GM10847 (cell line): ENCODE data around the gene FADS2.

Experiments
- POLR2A ChIP-seq: IDR thresholded peaks from 2 replicates; pipeline ENCODE4 v1.6.1; 2011; ENCODE audit not compliant: insufficient read length; ENCODE audit errors: extremely low read depth

Gene FADS2

DNA sequence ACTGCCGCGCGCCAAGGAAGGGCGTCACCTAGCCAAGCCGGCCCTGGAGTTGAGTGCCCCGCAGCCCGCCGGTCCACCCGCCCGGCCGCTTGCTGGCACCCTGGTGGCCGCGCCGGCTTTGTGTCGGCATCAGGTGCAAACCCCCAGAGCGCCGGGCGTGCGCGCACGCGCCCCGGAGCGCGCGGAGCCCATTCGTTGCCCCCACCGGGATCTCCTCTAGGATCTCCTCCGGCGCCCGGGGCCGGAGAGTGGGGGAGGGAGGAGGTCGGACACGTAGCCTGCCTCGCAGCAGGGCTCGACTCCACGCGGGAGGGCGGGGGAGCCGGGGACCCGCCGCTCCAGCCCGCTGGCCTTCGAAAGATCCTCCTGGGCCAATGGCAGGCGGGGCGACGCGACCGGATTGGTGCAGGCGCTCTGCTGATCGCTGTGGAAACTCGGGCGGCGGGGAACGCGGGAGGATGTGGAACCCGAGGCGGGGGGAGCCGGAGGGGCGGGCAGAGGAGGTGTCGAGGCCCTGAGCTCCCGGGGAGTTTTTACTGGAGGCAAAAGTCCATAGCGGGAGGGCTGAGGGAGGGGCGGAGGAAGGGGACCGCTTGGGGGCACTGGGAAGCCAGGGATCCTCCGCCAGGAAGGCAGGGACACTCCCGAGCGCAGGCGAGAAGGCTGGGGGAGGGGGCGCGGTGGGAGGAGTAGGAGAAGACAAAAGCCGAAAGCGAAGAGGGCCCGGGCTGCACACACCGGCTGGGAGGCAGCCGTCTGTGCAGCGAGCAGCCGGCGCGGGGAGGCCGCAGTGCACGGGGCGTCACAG, at the start of gene FADS2:
Gene FADS2, plus strand, starts transcription at position 730 of the 808 bp plus-strand sequence. CDS start 91 bp downstream, outside the sequence.
- TF ChIP-seq POLR2A: peak; percentile 92

DNA sequence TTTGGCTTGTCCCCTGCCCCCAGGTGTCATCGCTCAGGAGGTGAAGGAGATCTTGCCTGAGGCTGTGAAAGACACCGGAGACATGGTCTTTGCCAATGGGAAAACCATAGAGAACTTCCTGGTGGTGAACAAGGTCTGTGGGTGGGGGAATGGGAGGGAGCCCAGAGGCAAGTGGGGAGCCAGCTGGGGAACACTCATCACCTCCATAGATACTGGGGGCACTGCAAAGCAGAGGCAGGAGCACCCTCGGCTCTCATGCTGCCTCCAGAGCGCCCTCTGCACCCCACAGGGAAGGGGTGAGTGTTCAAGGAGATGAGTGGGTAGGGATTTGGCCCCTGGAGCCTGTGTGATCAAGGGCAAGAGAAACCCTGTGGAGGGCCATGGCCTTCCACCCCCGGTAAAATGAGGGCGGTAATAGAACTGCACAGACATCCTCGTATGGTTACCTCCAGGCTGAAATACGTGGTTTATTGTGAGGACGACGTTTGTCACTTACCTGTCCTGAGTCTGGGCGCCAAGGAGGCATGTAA, 49.7 kb upstream of the FADS2 start:
- TF ChIP-seq POLR2A: no peak

DNA sequence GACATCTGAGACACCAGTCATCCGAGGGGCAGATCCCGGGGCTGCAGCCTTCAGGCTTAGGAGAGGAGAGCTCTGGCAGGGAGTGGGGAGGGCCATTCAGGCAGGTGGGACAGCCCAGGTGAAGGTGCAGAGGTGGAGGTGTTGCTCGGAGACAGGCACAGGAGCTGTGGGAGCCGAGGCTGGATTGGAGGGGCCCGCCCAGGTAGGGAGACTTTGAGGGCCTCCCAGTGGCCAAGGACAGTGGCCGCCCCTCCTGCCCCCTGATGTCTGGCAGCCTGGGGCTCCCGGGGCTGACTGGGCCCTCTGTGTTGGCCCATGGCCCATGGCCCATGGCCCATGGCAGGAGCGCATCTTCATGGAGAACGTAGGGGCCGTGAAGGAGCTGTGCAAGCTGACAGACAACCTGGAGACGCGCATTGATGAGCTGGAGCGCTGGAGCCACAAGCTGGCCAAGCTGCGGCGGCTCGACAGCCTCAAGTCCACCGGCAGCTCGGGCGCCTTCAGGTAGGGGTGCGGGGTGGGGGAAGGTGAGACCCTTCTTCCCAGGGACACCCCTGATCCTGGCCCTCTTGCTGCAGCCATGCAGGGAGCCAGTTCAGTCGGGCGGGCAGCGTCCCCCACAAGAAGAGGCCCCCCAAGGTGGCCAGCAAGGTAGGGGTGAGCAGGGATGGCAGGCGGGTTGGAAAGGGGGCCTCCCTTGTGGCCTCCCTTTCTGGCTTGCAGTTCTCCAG, 49.0 kb upstream of the FADS2 start:
- TF ChIP-seq POLR2A: no peak

DNA sequence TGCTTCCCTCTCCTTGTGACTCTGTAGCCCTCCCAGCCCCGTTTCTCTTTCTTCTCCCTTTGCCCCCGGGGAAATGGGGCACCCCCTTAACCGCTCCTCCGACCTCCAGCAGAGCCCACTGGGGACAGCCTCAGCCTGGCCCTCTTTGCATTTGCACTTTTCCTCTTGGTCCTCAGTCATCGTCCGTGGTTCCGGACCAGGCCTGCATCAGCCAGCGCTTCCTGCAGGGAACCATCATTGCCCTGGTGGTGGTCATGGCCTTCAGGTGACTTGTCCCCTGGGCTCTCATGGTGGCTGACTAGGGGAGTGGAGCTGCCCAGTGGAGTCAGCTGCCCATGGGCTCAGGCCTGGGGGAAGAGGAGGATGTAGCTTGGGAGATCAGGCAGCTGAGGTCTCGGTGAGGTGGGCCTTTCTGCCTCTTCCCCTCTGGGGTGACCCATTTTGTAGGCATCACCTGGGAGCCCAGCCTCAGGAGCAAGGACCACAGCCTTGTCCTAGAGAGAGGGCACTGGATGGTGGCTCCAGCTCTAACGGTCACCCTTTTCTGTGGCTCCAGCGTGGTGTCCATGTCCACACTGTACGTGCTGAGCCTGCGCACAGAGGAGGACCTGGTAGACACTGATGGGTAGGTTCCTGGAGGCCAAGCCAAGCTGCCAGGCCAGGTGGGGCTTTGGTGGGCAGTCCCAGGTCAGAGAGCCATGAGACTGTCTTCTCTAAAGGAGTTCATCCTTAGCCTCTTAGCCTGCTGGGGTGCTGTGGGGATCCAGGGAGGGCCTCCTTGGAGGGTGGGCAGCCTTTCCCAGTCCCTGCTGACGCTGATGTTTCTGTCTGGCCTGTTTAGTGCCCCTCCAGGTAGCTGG, 48.2 kb upstream of the FADS2 start:
- no peak for TF ChIP-seq POLR2A

DNA sequence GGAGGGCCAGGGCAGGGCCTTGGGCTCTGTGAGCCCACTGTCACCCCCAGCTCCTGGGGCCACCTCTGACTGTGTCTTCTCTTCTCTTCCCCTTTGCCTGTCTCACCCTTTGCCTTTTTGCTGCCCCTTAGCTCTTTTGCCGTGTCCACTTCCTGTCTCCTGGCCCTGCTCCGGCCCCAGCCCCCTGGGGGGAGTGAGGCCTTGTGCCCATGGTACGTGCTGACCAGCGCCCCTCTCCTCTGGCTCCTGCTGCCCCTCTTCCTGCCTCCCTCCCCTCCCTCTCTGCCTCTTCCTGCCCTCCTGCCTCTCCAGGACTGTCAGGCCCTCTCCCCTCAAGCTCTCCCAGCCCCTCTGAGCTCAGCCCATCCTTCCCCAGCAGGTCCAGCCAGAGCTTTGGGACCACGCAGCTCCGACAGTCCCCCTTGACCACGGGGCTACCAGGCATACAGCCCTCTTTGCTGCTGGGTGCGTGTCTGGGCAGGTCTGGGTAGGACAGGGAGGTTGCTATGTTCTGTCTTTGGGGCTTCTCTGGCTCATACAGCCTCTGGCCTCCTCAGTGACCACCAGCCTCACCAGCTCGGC, 47.4 kb upstream of the FADS2 start:
- TF ChIP-seq POLR2A: no peak

DNA sequence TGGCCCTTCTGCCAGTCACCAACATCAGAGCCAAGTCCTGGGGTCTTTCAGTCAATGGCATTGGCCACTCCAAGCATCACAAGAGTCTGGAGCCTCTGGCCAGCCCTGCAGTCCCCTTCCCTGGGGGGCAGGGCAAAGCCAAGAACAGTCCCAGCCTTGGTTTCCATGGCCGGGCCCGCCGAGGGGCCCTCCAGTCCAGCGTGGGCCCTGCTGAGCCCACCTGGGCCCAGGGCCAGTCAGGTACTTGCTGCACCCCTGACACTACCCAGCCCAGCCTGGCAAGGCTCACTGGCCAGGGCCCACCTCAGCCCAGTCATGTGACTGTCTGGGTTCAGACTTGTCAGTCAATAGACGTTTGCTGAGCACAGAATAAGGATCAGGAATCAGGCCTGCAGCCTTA, 46.5 kb upstream of the FADS2 start:
- no peak for TF ChIP-seq POLR2A

DNA sequence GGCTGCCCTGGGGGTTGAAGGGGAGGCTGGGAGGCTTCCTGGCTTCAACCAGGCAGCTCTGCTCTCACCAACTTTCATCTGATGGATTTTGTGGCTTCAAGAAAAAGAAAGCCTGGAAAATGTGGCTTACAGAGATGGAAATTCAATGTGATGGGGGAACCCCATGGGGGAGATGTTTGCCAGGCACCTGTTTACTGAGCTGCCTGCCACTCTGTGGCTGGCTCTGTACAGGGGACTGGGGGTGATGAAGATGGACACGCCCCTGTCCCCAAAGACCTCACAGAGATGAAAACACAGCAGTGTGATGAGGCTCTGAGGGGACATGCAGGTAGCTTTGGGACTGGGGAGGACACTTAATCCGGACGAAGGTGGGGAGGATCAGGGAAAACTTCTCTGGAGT, 45.8 kb upstream of the FADS2 start:
- TF ChIP-seq POLR2A: no peak

DNA sequence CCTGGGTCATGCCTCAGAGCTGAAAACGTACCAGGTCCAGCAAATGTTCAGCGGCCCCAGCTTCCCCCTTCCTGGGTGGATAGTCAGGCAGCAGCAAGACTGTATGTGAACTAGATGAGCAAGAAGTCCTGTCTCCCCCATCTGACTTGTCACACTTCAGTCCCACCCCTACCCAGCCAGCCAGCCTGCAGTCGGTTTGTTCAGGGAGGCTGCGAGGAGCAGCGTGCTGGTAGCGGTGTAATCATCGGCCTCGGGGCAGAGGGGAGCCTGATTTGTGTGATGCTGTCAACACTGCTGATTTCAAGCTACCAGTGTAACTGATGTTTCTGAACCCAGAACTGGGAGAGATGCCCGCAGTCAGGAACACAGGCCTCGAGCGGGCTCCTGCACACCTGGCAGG, 45.3 kb upstream of the FADS2 start:
- TF ChIP-seq POLR2A: no peak

DNA sequence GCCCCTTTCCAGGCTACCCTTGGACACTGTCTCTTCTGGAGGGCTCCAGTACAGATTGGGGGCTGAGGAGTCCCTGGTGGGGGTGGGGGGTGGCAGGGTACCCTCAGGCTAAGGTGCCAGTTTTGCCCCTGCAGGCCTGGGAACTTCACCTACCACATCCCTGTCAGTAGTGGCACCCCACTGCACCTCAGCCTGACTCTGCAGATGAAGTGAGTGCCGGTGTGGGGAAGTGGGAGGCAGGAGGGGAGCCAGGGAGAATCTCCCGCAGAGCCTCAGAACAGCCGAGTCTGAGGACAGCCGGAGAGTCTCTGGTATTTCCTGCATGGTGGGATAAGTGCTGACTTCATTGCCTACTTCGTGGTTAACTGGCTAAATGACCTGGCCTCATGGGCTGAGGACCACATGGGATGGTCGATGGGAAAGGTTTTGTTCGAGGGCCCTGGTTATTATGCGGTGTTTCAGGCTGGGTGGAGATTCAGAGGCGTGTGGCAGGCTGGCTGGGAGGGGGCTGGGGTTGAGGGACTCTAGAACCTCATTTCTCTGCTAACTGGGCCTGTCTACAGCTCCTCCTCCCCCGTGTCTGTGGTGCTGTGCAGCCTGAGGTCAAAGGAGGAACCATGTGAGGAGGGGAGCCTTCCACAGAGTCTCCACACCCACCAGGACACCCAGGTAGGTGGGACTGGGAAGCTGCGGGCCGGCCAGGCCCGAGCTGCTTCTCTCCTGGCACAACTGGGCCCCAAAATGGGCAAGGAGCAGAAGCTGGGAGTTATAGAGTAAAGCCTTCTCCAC, 44.2 kb upstream of the FADS2 start:
- TF ChIP-seq POLR2A: no peak

DNA sequence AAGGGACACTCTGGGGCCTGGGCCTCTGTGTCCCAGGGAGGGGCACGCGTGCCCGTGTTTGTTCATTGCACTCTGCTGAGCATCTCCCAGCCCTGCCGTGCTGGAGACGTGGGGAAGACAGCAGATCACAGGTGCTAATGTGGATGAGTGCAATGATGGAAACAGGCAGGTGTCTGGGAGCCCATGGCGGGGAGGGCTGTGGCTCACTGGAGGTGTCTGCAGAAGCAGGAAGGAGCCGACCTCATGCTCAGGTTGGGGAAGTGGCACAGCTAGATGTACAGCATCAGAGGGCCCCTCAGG, 43.6 kb upstream of the FADS2 start:
- no peak for TF ChIP-seq POLR2A

DNA sequence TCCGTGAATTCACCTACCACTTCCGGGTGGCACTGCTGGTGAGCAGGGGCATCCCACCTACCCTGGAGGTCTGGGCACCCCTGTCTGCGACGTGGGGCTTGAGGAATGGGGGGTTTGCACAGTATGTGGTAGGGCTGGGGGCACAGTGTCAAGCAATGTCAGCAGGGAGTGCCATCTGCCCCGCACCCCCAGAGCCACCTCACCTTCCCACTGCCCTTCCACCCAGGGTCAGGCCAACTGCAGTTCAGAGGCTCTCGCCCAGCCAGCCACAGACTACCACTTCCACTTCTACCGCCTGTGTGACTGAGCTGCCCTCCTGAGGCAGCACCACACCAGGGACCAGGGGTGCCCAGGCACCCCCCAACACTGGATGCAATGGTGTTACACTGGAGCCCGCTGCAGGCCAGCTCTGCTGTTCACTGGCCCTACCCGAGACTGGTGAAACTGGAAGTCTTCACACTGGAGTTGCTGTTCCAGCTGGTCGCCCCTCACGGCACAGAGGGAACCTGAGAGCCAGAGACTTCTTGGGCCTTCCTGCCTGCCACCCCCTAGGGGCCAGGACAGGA, 42.2 kb upstream of the FADS2 start:
- no peak for TF ChIP-seq POLR2A

DNA sequence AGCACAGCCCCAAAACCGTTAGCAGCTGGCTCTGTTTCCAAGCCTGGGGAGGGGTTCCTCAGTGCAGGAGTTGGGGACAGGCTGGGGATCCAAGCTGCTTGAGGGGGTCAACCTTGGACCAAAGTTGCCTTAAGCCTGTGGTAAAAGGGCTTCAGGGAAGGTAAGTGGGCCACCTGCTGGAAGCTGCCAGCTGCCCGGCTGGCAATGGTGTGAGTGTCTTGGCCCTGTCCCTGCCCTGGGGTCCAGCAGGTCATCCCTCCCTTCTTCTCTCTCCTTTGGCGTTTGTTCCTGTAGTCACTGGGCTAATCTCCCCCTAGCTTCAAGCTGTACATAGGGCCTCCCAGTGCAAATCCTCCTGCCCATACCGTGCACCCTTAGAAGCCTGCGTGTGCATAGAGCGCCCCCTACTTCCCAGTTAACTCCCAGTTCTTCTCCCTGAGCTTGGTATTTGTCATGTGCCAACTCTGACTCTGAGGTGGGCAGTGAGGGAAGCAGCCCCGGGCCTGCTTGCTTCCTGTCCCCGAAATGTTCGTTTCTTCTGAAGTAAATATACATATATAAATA, 40.1 kb upstream of the FADS2 start:
- no peak for TF ChIP-seq POLR2A

DNA sequence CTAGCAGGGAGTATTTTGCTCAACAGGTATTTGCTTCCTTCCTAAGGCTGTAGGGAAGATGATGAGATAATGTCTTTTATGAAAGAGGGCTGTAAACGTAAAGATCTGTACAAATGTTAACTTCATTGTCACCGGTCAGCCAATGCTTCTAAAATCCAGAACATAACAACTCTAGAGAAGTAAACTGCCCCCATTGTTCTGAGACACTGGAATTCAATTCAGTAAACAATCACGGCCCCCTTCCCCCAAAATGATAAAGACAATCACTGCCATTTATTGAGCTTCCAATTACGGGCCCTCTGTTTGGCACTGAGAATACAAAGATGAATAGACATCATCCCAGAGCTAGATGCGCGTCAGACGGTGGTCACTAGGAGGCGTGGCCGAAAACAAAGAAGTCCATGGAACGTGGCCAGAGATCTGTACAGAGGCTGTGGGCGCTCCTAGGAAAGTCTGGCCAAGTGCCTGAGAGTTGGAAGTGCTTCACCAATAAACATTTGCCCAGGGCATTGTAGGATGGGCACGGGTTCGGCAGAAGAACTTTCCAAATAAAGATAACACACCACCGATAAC, 36.3 kb upstream of the FADS2 start:
- TF ChIP-seq POLR2A: no peak
